ENCODE results near the gene KIAA1328.

Gene KIAA1328

DNA sequence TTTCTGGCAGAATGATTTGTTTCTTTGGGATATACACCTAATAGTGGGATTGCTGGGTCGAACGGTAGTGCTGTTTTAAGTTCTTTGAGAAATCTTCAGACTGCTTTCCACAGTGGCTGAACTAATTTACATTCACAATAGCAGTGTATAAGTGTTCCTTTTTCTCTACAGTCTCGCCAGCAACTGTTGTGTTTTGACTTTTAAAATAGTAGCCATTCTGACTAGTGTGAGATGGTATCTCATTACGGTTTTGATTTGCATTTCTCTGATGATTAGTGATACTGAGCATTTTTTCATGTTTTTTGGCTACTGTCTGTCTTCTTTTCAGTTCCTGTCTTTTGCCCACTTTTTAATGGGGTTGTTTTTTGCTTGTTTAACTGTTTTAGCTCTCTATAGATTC lies 306.2 kb downstream of the KIAA1328 start:
- TF ChIP-seq, protein P1, sequence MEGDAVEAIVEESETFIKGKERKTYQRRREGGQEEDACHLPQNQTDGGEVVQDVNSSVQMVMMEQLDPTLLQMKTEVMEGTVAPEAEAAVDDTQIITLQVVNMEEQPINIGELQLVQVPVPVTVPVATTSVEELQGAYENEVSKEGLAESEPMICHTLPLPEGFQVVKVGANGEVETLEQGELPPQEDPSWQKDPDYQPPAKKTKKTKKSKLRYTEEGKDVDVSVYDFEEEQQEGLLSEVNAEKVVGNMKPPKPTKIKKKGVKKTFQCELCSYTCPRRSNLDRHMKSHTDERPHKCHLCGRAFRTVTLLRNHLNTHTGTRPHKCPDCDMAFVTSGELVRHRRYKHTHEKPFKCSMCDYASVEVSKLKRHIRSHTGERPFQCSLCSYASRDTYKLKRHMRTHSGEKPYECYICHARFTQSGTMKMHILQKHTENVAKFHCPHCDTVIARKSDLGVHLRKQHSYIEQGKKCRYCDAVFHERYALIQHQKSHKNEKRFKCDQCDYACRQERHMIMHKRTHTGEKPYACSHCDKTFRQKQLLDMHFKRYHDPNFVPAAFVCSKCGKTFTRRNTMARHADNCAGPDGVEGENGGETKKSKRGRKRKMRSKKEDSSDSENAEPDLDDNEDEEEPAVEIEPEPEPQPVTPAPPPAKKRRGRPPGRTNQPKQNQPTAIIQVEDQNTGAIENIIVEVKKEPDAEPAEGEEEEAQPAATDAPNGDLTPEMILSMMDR (conservative IDR thresholded peaks at IDR 0.05) = no peak
- no peak for TF ChIP-seq ZFX (IDR thresholded peaks at IDR 0.05)

DNA sequence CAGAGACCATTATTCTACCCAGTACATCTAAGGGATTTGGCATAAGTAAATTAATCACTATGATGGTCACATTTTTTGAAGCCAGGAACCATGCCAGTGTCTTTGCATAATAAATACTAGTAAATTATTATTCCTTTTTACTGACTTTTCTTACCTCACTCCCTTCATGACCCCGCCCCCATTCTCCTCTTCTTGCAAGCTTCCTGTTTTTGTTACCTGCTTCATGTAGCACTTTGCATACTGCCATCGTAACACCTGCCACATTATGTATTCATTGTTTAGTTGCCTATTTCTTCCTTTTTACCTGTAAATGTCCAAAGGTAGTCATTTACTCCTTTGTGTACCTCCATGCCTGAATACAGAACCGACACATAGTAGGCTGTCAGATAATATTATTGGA lies 309.5 kb downstream of the KIAA1328 start:
- TF ChIP-seq, protein P1 (conservative IDR thresholded peaks at IDR 0.05) = no peak
- TF ChIP-seq ZFX (IDR thresholded peaks at IDR 0.05) = no peak

More for the DNA sequence above, 306.2 kb downstream of the KIAA1328 start:
- H3K27ac ChIP-seq = no peak overlapping the region

DNA sequence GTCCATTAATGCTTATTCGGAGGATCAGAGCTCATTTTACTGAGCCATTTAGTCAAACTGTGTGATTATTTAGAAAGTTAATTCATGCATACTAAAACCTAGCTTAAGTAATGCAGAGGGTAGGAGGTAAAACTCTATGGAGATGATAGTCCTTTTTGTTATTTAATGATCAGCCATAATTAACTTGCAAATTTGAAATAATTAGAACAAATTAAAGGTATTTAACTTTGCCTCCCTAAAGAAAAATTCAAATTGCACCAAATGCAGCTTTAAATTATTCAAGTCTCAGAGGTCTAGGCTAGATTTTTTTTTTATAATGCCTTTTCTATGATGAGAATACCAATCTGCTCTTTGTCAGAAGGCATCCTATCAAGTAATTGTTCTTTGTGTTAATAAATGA lies 310.9 kb downstream of the KIAA1328 start:
- no peak for TF ChIP-seq ZFX (IDR thresholded peaks at IDR 0.05)
- TF ChIP-seq, protein P1 (conservative IDR thresholded peaks at IDR 0.05) = no peak
- no peak overlapping the region for H3K27ac ChIP-seq

More for the DNA sequence above, 309.5 kb downstream of the KIAA1328 start:
- no peak overlapping the region for H3K27ac ChIP-seq

DNA sequence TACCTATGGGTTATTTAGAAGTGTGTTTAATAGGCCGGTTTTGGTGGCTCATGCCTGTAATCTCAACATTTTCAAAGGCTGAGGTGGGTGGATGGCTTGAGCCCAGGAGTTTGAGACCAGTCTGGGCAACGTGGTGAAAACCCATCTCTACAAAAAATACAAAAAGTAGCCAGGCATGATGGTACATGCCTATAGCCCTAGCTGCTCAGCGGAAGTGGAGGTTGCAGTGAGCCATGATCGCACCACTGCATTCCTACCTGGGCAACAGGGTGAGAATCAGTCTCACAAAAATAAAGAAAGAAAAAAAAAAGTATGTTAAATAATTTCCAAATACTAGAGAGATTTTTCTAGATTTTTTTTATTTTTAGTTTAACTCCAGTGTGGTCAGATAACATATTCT lies 316.0 kb downstream of the KIAA1328 start:
- TF ChIP-seq, protein P1 (conservative IDR thresholded peaks at IDR 0.05) = no peak
- no peak for TF ChIP-seq ZFX (IDR thresholded peaks at IDR 0.05)
- no peak overlapping the region for H3K27ac ChIP-seq

DNA sequence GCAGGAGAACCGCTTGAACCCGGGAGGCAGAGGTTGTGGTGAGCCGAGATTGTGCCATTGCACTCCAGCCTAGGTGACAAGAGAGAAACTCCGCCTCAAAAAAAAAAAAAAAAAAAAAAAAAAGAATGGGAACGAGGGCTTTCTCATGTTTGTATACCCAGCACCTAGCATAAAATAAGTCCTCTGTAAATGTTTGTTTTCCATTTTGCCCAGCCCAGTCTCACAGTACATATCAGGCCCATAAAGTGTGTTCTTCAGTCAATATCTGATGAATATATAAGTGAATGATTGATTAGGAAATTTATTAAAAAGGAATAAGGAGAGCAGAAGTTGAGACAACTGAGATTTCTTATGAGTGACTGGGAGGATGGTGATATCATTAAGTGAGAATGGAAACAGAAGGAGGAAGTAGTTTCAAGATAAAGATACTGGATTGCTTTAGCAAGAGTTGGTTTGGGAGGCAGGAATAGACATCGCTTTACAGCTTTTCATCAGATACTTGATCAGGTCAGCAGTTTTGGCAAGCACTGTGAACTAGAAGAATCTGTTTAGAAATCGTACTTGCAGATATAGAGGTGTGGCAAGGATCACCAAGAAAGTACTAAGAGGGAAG lies 327.5 kb downstream of the KIAA1328 start:
- H3K27ac ChIP-seq = no peak overlapping the region
- no peak for TF ChIP-seq ZFX (IDR thresholded peaks at IDR 0.05)
- TF ChIP-seq, protein P1 (conservative IDR thresholded peaks at IDR 0.05) = no peak

DNA sequence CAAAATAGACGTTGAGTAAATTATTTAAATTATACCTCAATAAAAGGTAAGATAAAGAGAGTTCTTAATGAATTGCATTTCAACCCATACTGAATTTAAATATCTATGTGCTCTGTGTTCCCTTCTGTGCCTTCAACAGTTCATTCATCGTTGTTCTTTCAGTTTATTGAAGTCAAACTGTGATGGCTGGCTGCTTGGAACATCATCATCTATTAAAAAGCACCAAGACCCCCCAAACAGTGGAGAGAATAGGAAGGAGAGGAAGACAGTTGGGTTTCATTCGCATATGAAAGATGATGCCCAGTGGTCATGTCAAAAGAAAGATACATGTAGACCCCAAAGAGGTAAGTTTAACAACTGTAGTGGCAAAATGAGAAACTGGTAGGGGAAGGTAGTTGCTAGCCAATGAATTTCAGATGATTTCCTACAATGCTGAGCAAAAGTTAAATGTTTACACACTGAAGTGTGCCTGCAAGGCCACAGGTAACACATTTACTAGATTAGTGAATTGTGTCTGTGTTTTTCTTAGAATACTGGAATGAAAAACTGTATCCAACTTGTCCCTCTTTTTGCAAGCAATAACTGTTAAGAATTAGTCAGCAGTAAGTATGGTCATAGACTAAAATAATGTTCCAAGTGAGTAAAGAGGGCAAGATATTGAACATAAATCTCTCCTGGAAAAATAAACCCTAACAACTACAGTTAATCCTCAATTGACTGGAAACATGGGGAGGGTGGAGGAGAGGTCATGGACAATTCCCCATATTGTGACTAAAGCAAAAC lies 331.3 kb downstream of the KIAA1328 start:
- no peak overlapping the region for H3K27ac ChIP-seq
- TF ChIP-seq ZFX (IDR thresholded peaks at IDR 0.05) = no peak
- TF ChIP-seq, protein P1 (conservative IDR thresholded peaks at IDR 0.05) = no peak

DNA sequence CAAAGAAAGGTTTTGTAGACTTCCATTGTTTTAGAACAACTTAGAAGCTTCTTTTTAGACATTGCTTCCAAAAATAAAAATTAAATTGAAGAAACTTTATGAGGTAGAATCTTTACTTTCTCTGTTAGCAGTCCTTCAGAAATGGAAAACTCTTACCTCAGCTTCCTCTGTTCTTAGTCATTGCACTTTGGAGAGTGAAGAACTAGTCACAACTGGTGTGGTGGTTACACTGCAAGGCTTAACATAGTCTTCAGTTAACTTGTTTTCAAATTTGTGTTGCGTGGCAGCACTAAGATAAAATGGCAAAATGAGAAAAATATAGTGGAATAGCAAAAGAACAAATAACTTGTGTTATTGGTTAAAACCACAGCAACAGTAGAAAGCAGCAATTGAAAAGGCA lies 332.6 kb downstream of the KIAA1328 start:
- H3K27ac ChIP-seq = no peak overlapping the region
- TF ChIP-seq ZFX (IDR thresholded peaks at IDR 0.05) = no peak
- TF ChIP-seq, protein P1 (conservative IDR thresholded peaks at IDR 0.05) = no peak

Measured in C4-2B (cell line).